Stimulated activated CD8-positive, alpha-beta memory T cell treated with anti-CD3 and anti-CD28 coated beads, Interleukin-7, amount 100 ng/mL, for 24 hours (primary cell): Measurements from ENCODE around the gene P2RY10.
"Not testable (repeated sequence)": the region's sequence is repeated elsewhere in the genome, so short reads cannot be mapped to it uniquely, and the experiment has no call there.

Experiments
- DNase-seq: peaks from one replicate; pipeline ENCODE4 v3.0.0-alpha.2; 2020; ENCODE audit warnings: low read depth

The P2RY10 gene

GRCh38 chrX:78945186-78945912 lies at the start of gene P2RY10:
P2RY10 (plus strand) TSS chrX:78945391; CDS start chrX:78960521, 15,130 bp downstream.
- no peak for DNase-seq

- DNase-seq = no peak
Measured at GRCh38 chrX:78922754-78923153, 22.4 kb upstream of the P2RY10 start.

GRCh38 chrX:78923198-78924015 lies 21.8 kb upstream of the P2RY10 start:
- no peak for DNase-seq

- DNase-seq = no peak
Measured at GRCh38 chrX:78931814-78932213, 13.4 kb upstream of the P2RY10 start.

GRCh38 chrX:78934866-78935265 lies 10.3 kb upstream of the P2RY10 start:
- no peak for DNase-seq

- DNase-seq = no peak
Measured at GRCh38 chrX:78944351-78944750, 840 bp upstream of the P2RY10 start.

- no peak for DNase-seq
Measured at GRCh38 chrX:78946178-78946931, 1.2 kb downstream of the P2RY10 start.

- no peak for DNase-seq
Measured at GRCh38 chrX:78950009-78950835, 5.0 kb downstream of the P2RY10 start.

GRCh38 chrX:78957049-78957767 lies 12.0 kb downstream of the P2RY10 start:
- DNase-seq = no peak

- no peak for DNase-seq
Measured at GRCh38 chrX:78957768-78958130, 12.6 kb downstream of the P2RY10 start.

- DNase-seq = no peak
Measured at GRCh38 chrX:78958419-78959116, 13.4 kb downstream of the P2RY10 start.

- no peak for DNase-seq
Measured at GRCh38 chrX:78960888-78961287, 15.7 kb downstream of the P2RY10 start.

GRCh38 chrX:78964598-78964997 lies 19.4 kb downstream of the P2RY10 start:
- no peak for DNase-seq

- DNase-seq = no peak
Measured at GRCh38 chrX:78979789-78980464, 34.7 kb downstream of the P2RY10 start.

- DNase-seq = no peak
Measured at GRCh38 chrX:78989349-78989748, 44.2 kb downstream of the P2RY10 start.

GRCh38 chrX:78997870-78998558 lies 52.8 kb downstream of the P2RY10 start:
- no peak for DNase-seq

- DNase-seq = not testable (repeated sequence)
Measured at GRCh38 chrX:79007540-79007939, 62.3 kb downstream of the P2RY10 start.
